Colonic mucosa (tissue), 4 donors: ENCODE data around the gene PRKCD. TPM values are rescaled to one million over a fixed set of nuclear protein-coding genes. Genes with fewer than 3 reads are reported as not detected.

Experiments used
- DNase-seq: peaks from one replicate; pipeline ENCODE4 v3.0.0-alpha.2; 2020
- H3K27ac ChIP-seq: fragments of 200-600 bp; one replicate; pipeline ENCODE4 v1.8.0; 2021
- H3K27me3 ChIP-seq: fragments of 200-600 bp; one replicate; pipeline ENCODE4 v1.8.0; 2021
- H3K36me3 ChIP-seq: fragments of 200-600 bp; one replicate; pipeline ENCODE4 v1.8.0; 2021
- H3K4me1 ChIP-seq: fragments of 200-600 bp; one replicate; pipeline ENCODE4 v1.8.0; 2021; ENCODE audit warnings: mild to moderate bottlenecking
- H3K4me3 ChIP-seq: fragments of 200-600 bp; one replicate; pipeline ENCODE4 v1.8.0; 2021
- H3K9ac ChIP-seq, 2 donors: one replicate each; pipeline ENCODE4 v1.7.0; 2013; ENCODE audit warnings: control low read depth in 2 of 2, low read depth in 2 of 2, low read length in 2 of 2
- H3K9me3 ChIP-seq: fragments of 200-600 bp; one replicate; pipeline ENCODE4 v1.8.0; 2021
- CTCF ChIP-seq: fragments of 200-600 bp; IDR thresholded peaks from one replicate; pipeline ENCODE4 v1.8.0; 2022; ENCODE audit warnings: antibody characterized with exemption, mild to moderate bottlenecking
- intact Hi-C: fragments of 100-400 bp; cut with DNase I; formaldehyde crosslinking; loops from one replicate; pipeline ENCODE4 v1.14.1; 2022
- total RNA-seq, 2 donors: library from RNA; stranded (reverse); fragmentation: NEBNext Ultra II Directional in 1 of 2; extraction: Animal tissue kit (Norgen Biotek cat#: 25700) in 1 of 2; gene quantifications; one replicate each; pipeline ENCODE4 v1.2.1, GENCODE V29; 2021
- donor health status: healthy.
- donor health status: DM: no; HTN: no; CAD: no.
- donor health status: DM: no; HTN: no; CAD: no.

Gene PRKCD
- total RNA-seq, 2 donors from 2014 or later, result 58.9 to 75.0 TPM

GRCh38 chr3:53199834-53200233, 38.8 kb downstream of the PRKCD start:
- Histone ChIP-seq H3K4me3 (no peak overlapping the region), H3K4me1 (no peaks in the 10 kb centered on the region), H3K27ac (no peak overlapping the region), H3K27me3 (no peaks in the 10 kb centered on the region), H3K9me3 (no peaks in the 10 kb centered on the region), H3K36me3 (no peaks in the 10 kb centered on the region), H3K9ac (no peak overlapping the region)
- intact Hi-C loops, result no loop called here
- DNase-seq, result no peak
- no peak for TF ChIP-seq CTCF

- intact Hi-C loops, result no loop called here
- no peaks in the 10 kb centered on the region for H3K27me3 ChIP-seq
- no peak overlapping the region for H3K27ac ChIP-seq
- TF ChIP-seq CTCF, result no peak
- H3K9ac ChIP-seq, result no peak overlapping the region
- H3K36me3 ChIP-seq, result no peaks in the 10 kb centered on the region
- no peak overlapping the region for H3K4me3 ChIP-seq
- DNase-seq, result no peak
- no peaks in the 10 kb centered on the region for H3K9me3 ChIP-seq
- H3K4me1 ChIP-seq, result no peaks in the 10 kb centered on the region
Measured at GRCh38 chr3:53200501-53201498, 39.8 kb downstream of the PRKCD start.

- intact Hi-C loops, result no loop called here
- DNase-seq, result no peak
- Histone ChIP-seq H3K9ac (no peak overlapping the region), H3K27ac (no peak overlapping the region), H3K36me3 (no peaks in the 10 kb centered on the region), H3K27me3 (no peaks in the 10 kb centered on the region), H3K4me1 (no peaks in the 10 kb centered on the region), H3K9me3 (no peaks in the 10 kb centered on the region), H3K4me3 (no peak overlapping the region)
- no peak for TF ChIP-seq CTCF
Measured at GRCh38 chr3:53202331-53203015, 41.5 kb downstream of the PRKCD start.

GRCh38 chr3:53211706-53212702, 51.0 kb downstream of the PRKCD start:
- no peaks in the 10 kb centered on the region for H3K4me1 ChIP-seq
- no peak for DNase-seq
- no peaks in the 10 kb centered on the region for H3K36me3 ChIP-seq
- intact Hi-C loops, result loop anchor here (5.0 kb wide), 1 partner anchor 495 kb away; no protein-coding TSS in a partner anchor
- no peak overlapping the region for H3K27ac ChIP-seq
- H3K4me3 ChIP-seq, result no peak overlapping the region
- no peaks in the 10 kb centered on the region for H3K9me3 ChIP-seq
- no peaks in the 10 kb centered on the region for H3K27me3 ChIP-seq
- H3K9ac ChIP-seq, result no peak overlapping the region
- TF ChIP-seq CTCF, result no peak

GRCh38 chr3:53213276-53213675, 52.3 kb downstream of the PRKCD start:
- H3K36me3 ChIP-seq, result no peaks in the 10 kb centered on the region
- H3K4me3 ChIP-seq, result no peak overlapping the region
- no peaks in the 10 kb centered on the region for H3K4me1 ChIP-seq
- intact Hi-C loops, result loop anchor here (5.0 kb wide), 1 partner anchor 494 kb away; no protein-coding TSS in a partner anchor
- no peaks in the 10 kb centered on the region for H3K9me3 ChIP-seq
- no peak for TF ChIP-seq CTCF
- no peak overlapping the region for H3K27ac ChIP-seq
- no peak overlapping the region for H3K9ac ChIP-seq
- DNase-seq, result no peak
- H3K27me3 ChIP-seq, result no peaks in the 10 kb centered on the region
